G401 (cell line): ENCODE measurements around the gene TNFSF11. TPM values are rescaled to one million over a fixed set of nuclear protein-coding genes. Genes with fewer than 3 reads are reported as not detected.

ENCODE experiments used
- DNase-seq: peaks from one replicate; pipeline ENCODE4 v3.0.0-alpha.2; 2015; ENCODE audit warnings: low spot score
- in situ Hi-C: cut with HindIII; loops from 2 replicates; pipeline ENCODE4 v1.10.0; 2016; ENCODE audit warnings: low sequenced_read_pairs, mixed read lengths
- total RNA-seq: library from RNA; depleted of rRNA; stranded (reverse); fragments of >200 nt; shearing (Covaris generic); gene quantifications from 2 replicates; pipeline ENCODE4 v1.2.3, GENCODE V29; 2014; rRNA removed

TNFSF11 gene
- not detected in 2 replicates for total RNA-seq

GRCh38 chr13:42574011-42574410 lies at the start of gene TNFSF11:
Gene TNFSF11, plus strand, starts transcription at chr13:42574152. Its CDS starts 152 bp downstream, at chr13:42574304.
- DNase-seq: no peak
- in situ Hi-C loops: no loop called here

- no peak for DNase-seq
- in situ Hi-C loops: no loop called here
Observed at GRCh38 chr13:42524487-42525034, 49.4 kb upstream of the TNFSF11 start.

GRCh38 chr13:42525035-42525504 lies 48.9 kb upstream of the TNFSF11 start:
- in situ Hi-C loops: no loop called here
- DNase-seq: no peak

GRCh38 chr13:42526276-42526675 lies 47.7 kb upstream of the TNFSF11 start:
- no peak for DNase-seq
- in situ Hi-C loops: no loop called here

- in situ Hi-C loops: no loop called here
- no peak for DNase-seq
Observed at GRCh38 chr13:42526804-42527203, 47.1 kb upstream of the TNFSF11 start.

- no peak for DNase-seq
- in situ Hi-C loops: no loop called here
Observed at GRCh38 chr13:42532561-42533335, 41.2 kb upstream of the TNFSF11 start.

- no peak for DNase-seq
- in situ Hi-C loops: no loop called here
Observed at GRCh38 chr13:42533336-42533591, 40.7 kb upstream of the TNFSF11 start.

- in situ Hi-C loops: no loop called here
- no peak for DNase-seq
Observed at GRCh38 chr13:42534785-42535184, 39.2 kb upstream of the TNFSF11 start.

- no peak for DNase-seq
- in situ Hi-C loops: no loop called here
Observed at GRCh38 chr13:42538996-42539395, 35.0 kb upstream of the TNFSF11 start.

GRCh38 chr13:42539670-42540069 lies 34.3 kb upstream of the TNFSF11 start:
- no peak for DNase-seq

GRCh38 chr13:42543215-42543797 lies 30.6 kb upstream of the TNFSF11 start:
- in situ Hi-C loops: no loop called here
- no peak for DNase-seq

More at GRCh38 chr13:42539670-42540069, 34.3 kb upstream of the TNFSF11 start:
- in situ Hi-C loops: no loop called here

- in situ Hi-C loops: no loop called here
- DNase-seq: no peak
Observed at GRCh38 chr13:42544246-42544926, 29.6 kb upstream of the TNFSF11 start.

GRCh38 chr13:42545842-42546241 lies 28.1 kb upstream of the TNFSF11 start:
- no peak for DNase-seq
- in situ Hi-C loops: no loop called here

- in situ Hi-C loops: no loop called here
- no peak for DNase-seq
Observed at GRCh38 chr13:42547612-42548011, 26.3 kb upstream of the TNFSF11 start.

GRCh38 chr13:42548731-42549551 lies 25.0 kb upstream of the TNFSF11 start:
- in situ Hi-C loops: no loop called here
- DNase-seq: no peak

- DNase-seq: no peak
- in situ Hi-C loops: no loop called here
Observed at GRCh38 chr13:42549552-42549936, 24.4 kb upstream of the TNFSF11 start.

- DNase-seq: no peak
- in situ Hi-C loops: no loop called here
Observed at GRCh38 chr13:42551611-42552010, 22.3 kb upstream of the TNFSF11 start.

GRCh38 chr13:42553098-42554046 lies 20.6 kb upstream of the TNFSF11 start:
- no peak for DNase-seq

More at GRCh38 chr13:42553098-42554046, 20.6 kb upstream of the TNFSF11 start:
- in situ Hi-C loops: no loop called here
